ENCODE measurements around the gene TAF1A. TPM values are rescaled to one million over a fixed set of nuclear protein-coding genes. Genes with fewer than 3 reads are reported as not detected.

TAF1A gene
- total RNA-seq, 4 donors from 2014 or later = 1.3 to 3.9 (median 2.5) TPM

DNA sequence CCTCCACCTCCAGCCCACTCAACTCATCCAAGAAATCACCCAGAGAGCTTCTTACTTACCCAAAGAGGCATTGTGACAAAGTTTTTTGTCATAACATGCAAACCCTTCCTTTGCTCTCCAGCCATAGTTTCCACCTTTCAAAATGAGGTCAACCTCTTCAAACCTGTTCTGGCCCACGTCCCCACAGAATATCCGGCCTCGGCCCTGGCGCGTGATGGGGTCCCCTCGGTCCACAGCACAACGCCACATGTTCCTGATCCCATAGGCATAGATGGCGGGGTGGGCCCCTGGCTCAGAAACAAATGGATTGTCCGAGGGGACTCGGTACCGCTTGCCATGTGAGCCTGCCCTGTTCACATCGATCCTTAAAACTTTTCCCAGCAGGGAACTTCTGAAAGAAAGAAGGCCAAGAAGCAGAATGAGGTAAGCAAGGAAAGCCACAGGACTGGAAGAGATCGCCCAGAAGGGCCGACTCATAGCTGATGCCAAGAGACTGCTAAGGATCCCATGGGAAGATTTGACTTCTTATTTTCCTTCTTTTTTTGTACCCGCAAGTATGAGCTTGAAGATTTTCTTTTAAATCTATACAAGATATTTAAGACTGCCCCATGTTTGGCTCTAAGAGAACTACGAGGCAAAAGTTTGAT lies 49.7 kb downstream of the TAF1A start:
- Histone ChIP-seq H3K4me3 (no peak overlapping the region), H3K9me3 (no peaks in the 10 kb centered on the region), H3K27ac (no peak overlapping the region), H3K4me1 (no peaks in the 10 kb centered on the region), H3K27me3 (peaks cover 4% of the 10 kb centered on the region), H3K36me3 (no peaks in the 10 kb centered on the region)
- no peak for TF ChIP-seq POLR2A (IDR thresholded peaks at IDR 0.05)
- TF ChIP-seq EP300 (IDR thresholded peaks at IDR 0.05) = no peak
- TF ChIP-seq POLR2AphosphoS5 (IDR thresholded peaks at IDR 0.05) = no peak
- no peak for TF ChIP-seq CTCF (IDR thresholded peaks at IDR 0.05)
- 78% methylated on average over 16 of the region's 16 CpGs for WGBS
- no peak for DNase-seq (ENCODE audit: low spot score in 2 of 2)

DNA sequence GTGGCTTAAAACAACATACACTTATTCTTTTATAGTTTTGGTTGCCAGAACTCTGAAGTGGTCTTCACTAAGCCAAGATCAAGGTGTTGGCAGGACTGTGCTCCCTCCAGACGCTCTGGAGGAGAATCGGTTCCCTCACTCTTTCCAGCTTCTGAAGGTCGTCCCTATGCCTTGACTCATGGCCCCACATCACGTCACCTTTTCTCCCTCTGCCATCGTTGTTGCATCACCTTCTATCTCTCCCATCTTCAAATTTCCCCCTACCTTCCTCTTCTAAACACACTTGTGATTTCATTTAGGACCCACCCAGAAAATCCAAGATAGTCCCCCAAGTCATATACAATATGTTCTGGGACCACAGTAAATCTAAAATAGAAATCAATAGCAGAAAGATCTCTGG lies 54.3 kb downstream of the TAF1A start:
- H3K4me3 ChIP-seq = no peak overlapping the region
- H3K9me3 ChIP-seq = no peaks in the 10 kb centered on the region
- H3K36me3 ChIP-seq = no peaks in the 10 kb centered on the region
- no peaks in the 10 kb centered on the region for H3K27me3 ChIP-seq
- no peak for DNase-seq (ENCODE audit: low spot score in 2 of 2)
- no peak overlapping the region for H3K27ac ChIP-seq
- no peak for TF ChIP-seq CTCF (IDR thresholded peaks at IDR 0.05)
- no peak for TF ChIP-seq POLR2A (IDR thresholded peaks at IDR 0.05)
- no peak for TF ChIP-seq POLR2AphosphoS5 (IDR thresholded peaks at IDR 0.05)
- no peak for TF ChIP-seq EP300 (IDR thresholded peaks at IDR 0.05)
- H3K4me1 ChIP-seq = no peaks in the 10 kb centered on the region
- 92% methylated on average over 5 of the region's 5 CpGs for WGBS

GRCh38 chr1:222530852-222531251 lies 58.9 kb downstream of the TAF1A start:
- H3K27ac ChIP-seq = no peak overlapping the region
- H3K4me1 ChIP-seq = no peaks in the 10 kb centered on the region
- no peaks in the 10 kb centered on the region for H3K27me3 ChIP-seq
- no peak overlapping the region for H3K4me3 ChIP-seq
- 91% methylated on average over 6 of the region's 6 CpGs for WGBS
- H3K9me3 ChIP-seq = no peaks in the 10 kb centered on the region
- H3K36me3 ChIP-seq = no peaks in the 10 kb centered on the region
- no peak for DNase-seq (ENCODE audit: low spot score in 2 of 2)
- TF ChIP-seq POLR2A (IDR thresholded peaks at IDR 0.05) = no peak
- TF ChIP-seq POLR2AphosphoS5 (IDR thresholded peaks at IDR 0.05) = no peak
- TF ChIP-seq CTCF (IDR thresholded peaks at IDR 0.05) = no peak
- TF ChIP-seq EP300 (IDR thresholded peaks at IDR 0.05) = no peak

- DNase-seq (ENCODE audit: low spot score in 2 of 2) = no peak
- Histone ChIP-seq H3K4me3 (no peak overlapping the region), H3K27me3 (no peaks in the 10 kb centered on the region), H3K36me3 (no peaks in the 10 kb centered on the region), H3K4me1 (no peaks in the 10 kb centered on the region), H3K9me3 (no peaks in the 10 kb centered on the region), H3K27ac (no peak overlapping the region)
- TF ChIP-seq EP300 (IDR thresholded peaks at IDR 0.05) (no peak), CTCF (IDR thresholded peaks at IDR 0.05) (no peak), POLR2AphosphoS5 (IDR thresholded peaks at IDR 0.05) (no peak), POLR2A (IDR thresholded peaks at IDR 0.05) (no peak)
- 47% methylated on average over 3 of the region's 3 CpGs for WGBS
Measured at GRCh38 chr1:222529916-222530315, 59.8 kb downstream of the TAF1A start.

DNA sequence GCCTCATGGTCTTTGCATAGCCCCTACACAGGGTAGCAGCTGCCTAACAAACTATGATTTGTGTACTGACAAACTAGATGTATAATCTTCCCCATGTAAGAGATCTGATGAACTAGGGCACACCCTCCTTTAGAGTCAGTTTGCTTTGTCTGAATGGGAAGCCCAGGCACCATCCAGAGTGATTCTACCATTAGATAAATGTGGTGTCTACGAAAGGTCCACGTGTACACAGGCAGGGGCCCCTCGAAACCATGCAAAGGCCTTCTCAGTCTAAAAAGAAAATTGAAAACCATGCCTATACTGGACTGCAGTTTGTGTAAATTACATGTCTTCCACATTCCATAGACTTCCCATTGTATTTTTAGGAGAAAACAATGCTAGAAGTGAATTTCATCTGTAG lies 60.6 kb downstream of the TAF1A start:
- H3K9me3 ChIP-seq = no peaks in the 10 kb centered on the region
- TF ChIP-seq POLR2AphosphoS5 (IDR thresholded peaks at IDR 0.05) (no peak), POLR2A (IDR thresholded peaks at IDR 0.05) (no peak), CTCF (IDR thresholded peaks at IDR 0.05) (no peak), EP300 (IDR thresholded peaks at IDR 0.05) (no peak)
- H3K4me1 ChIP-seq = no peaks in the 10 kb centered on the region
- no peak for DNase-seq (ENCODE audit: low spot score in 2 of 2)
- H3K36me3 ChIP-seq = no peaks in the 10 kb centered on the region
- no peaks in the 10 kb centered on the region for H3K27me3 ChIP-seq
- no peak overlapping the region for H3K4me3 ChIP-seq
- WGBS = 87% methylated on average over 3 of the region's 3 CpGs
- H3K27ac ChIP-seq = no peak overlapping the region

All from suprapubic skin (tissue), 4 donors.